Measurements from ENCODE around the gene CITED2.
"Not testable (repeated sequence)": the region's sequence is repeated elsewhere in the genome, so short reads cannot be mapped to it uniquely, and the experiment has no call there.

The CITED2 gene

DNA sequence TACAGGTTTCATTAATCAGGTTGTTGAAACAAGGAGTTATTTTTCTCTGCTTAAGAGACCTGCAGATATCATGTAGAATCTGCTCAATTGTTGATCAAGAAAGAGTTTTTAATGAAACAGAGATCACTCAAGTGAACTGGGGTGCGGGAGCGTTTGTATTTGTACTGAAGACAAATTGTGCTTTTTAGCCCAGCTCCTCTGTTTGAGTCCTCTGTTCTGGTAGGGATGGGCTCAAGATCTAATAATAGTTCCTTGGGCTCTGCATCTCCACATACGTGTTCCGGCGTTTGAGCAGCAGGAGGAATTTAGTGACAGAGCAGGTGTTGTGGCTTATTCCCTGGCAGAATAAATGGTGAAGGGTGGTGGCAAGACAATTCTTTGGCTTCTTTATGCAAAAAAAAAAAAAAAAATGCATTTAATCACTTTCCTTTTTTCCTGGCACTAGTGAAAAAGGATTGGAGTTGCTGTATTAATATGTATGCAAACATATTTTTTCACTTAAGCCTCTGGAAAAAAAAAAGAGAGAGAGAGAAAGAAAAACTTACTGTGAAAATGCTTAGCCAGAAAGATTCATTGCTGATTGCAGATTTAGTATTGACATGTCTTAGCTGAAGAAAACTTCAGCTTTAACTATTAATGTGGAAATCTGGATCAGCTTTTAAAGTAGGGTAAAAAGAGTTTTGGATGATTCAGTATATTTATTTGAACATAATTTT is 4.0 kb downstream of the CITED2 start:
- Histone ChIP-seq H3K9ac (peak overlapping the region; percentile 0 to 96 (median 45); a peak in 14 of 22 replicates), H3K9me3 (replicated peaks in 1 of 11) (no peaks in the 10 kb centered on the region), H3K4me3 (peak overlapping the region in 4 of 10 experiments; percentile 9 to 92 (median 22); a peak in 4 of 20 replicates), H3K4me1 (peaks cover 37 to 51% (median 48%) of the 10 kb centered on the region in 10 experiments), H3K27me3 (no peaks in the 10 kb centered on the region), H3K36me3 (peaks cover 0 to 24% (median 7%) of the 10 kb centered on the region in 11 experiments; a peak in 9 of 22 replicates), H4K20me1 (peaks cover 15 to 37% (median 31%) of the 10 kb centered on the region in 11 experiments; a peak in 18 of 22 replicates), H3K4me2 (peak overlapping the region; percentile 54 to 95 (median 84)), H3K27ac (peak overlapping the region in 7 of 11 experiments; percentile 3 to 43 (median 20); a peak in 8 of 22 replicates)
- TF ChIP-seq Cebpa-rat (IDR thresholded peaks at IDR 0.05), result no peak

- TF ChIP-seq Cebpa-rat (IDR thresholded peaks at IDR 0.05), result no peak
- peaks cover 37 to 51% (median 48%) of the 10 kb centered on the region in 10 experiments for H3K4me1 ChIP-seq
- H3K9me3 ChIP-seq (replicated peaks in 1 of 11), result no peaks in the 10 kb centered on the region
- peak overlapping the region in 7 of 11 experiments; percentile 3 to 43 (median 20); a peak in 7 of 22 replicates for H3K27ac ChIP-seq
- H3K4me3 ChIP-seq, result peak overlapping the region in 3 of 10 experiments; percentile 9 to 32 (median 11); a peak in 2 of 20 replicates
- no peaks in the 10 kb centered on the region for H3K27me3 ChIP-seq
- H3K9ac ChIP-seq, result peak overlapping the region in 10 of 11 experiments; percentile 0 to 60 (median 41); a peak in 11 of 22 replicates
- peak overlapping the region; percentile 54 to 95 (median 84) for H3K4me2 ChIP-seq
- peaks cover 0 to 24% (median 7%) of the 10 kb centered on the region in 11 experiments; a peak in 9 of 22 replicates for H3K36me3 ChIP-seq
- H4K20me1 ChIP-seq, result peaks cover 15 to 37% (median 31%) of the 10 kb centered on the region in 11 experiments; a peak in 18 of 22 replicates
Measured at GRCh38 chr6:139369568-139370282, 4.7 kb downstream of the CITED2 start.

DNA sequence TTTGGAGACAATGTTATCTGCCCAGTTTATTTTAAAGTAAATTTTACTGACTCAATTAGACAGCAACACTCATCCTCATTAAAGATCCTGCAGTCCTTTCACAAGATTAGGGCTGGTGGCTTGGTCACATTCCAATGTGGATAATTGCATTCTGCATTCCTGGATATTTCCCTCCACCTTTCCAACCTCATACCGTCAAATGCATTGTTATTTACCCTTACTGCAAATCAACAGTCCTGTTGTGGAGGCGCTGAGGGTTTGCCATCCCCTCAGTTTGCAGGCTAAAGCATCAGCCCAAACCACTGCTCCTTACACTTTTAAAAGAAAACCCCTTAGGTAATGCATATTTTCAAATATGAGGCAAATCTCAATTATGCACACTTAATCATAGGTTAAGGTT is 5.4 kb downstream of the CITED2 start:
- H3K27me3 ChIP-seq, result no peaks in the 10 kb centered on the region
- no peak overlapping the region for H3K4me3 ChIP-seq
- TF ChIP-seq Cebpa-rat (IDR thresholded peaks at IDR 0.05), result no peak
- peaks cover 37 to 52% (median 49%) of the 10 kb centered on the region in 10 experiments for H3K4me1 ChIP-seq
- no peak overlapping the region for H3K27ac ChIP-seq
- peaks cover 15 to 35% (median 29%) of the 10 kb centered on the region in 11 experiments; a peak in 18 of 22 replicates for H4K20me1 ChIP-seq
- H3K9me3 ChIP-seq (replicated peaks in 1 of 11), result no peaks in the 10 kb centered on the region
- peaks cover 0 to 24% (median 7%) of the 10 kb centered on the region in 11 experiments; a peak in 9 of 22 replicates for H3K36me3 ChIP-seq
- H3K9ac ChIP-seq, result peak overlapping the region in 1 of 11 experiments; percentile 20; a peak in 1 of 22 replicates
- H3K4me2 ChIP-seq, result peak overlapping the region in 8 of 11 experiments; percentile 37 to 95 (median 86); a peak in 12 of 22 replicates

DNA sequence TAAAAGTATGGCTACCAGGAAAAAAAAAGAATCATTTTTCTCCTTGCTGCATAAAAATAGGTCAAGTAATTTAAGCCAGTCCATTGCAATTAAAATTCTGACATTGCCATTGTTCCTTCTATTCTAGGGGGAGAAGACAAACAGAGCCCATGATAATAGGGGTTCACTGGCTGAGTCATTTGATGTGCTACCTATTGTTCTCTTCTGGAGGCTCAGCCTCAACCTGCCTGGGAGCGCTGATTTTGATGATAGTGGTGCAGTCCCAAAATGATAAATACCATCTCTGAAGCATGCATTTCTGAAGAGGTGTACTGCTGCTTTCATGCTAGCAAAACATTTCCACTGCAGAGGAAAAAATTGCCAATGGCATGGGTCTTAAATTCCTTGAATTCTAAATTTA is 5.8 kb downstream of the CITED2 start:
- Histone ChIP-seq H3K27ac (no peak overlapping the region), H3K4me3 (no peak overlapping the region), H3K9me3 (replicated peaks in 1 of 11) (no peaks in the 10 kb centered on the region), H3K9ac (no peak overlapping the region), H3K4me1 (peaks cover 37 to 54% (median 49%) of the 10 kb centered on the region in 10 experiments), H4K20me1 (peaks cover 12 to 31% (median 25%) of the 10 kb centered on the region in 11 experiments; a peak in 18 of 22 replicates), H3K36me3 (peaks cover 0 to 22% (median 7%) of the 10 kb centered on the region in 11 experiments; a peak in 9 of 22 replicates), H3K27me3 (no peaks in the 10 kb centered on the region), H3K4me2 (peak overlapping the region in 9 of 11 experiments; percentile 28 to 95 (median 74); a peak in 16 of 22 replicates)
- TF ChIP-seq Cebpa-rat (IDR thresholded peaks at IDR 0.05), result no peak

- H3K4me2 ChIP-seq, result peak overlapping the region; percentile 37 to 95 (median 74)
- no peak overlapping the region; a peak in 4 of 22 replicates for H3K27ac ChIP-seq
- H3K4me1 ChIP-seq, result peaks cover 40 to 62% (median 53%) of the 10 kb centered on the region in 10 experiments
- peak overlapping the region in 4 of 11 experiments; percentile 7 to 38 (median 34); a peak in 4 of 22 replicates for H3K9ac ChIP-seq
- peaks cover 5 to 23% (median 18%) of the 10 kb centered on the region in 11 experiments; a peak in 18 of 22 replicates for H4K20me1 ChIP-seq
- H3K9me3 ChIP-seq (replicated peaks in 1 of 11), result no peaks in the 10 kb centered on the region
- H3K4me3 ChIP-seq, result no peak overlapping the region
- TF ChIP-seq Cebpa-rat (IDR thresholded peaks at IDR 0.05), result no peak
- no peaks in the 10 kb centered on the region for H3K27me3 ChIP-seq
- peaks cover 0 to 14% (median 4%) of the 10 kb centered on the region in 11 experiments; a peak in 8 of 22 replicates for H3K36me3 ChIP-seq
Measured at GRCh38 chr6:139367810-139368351, 6.6 kb downstream of the CITED2 start.

- H3K4me3 ChIP-seq, result no peak overlapping the region
- H3K27me3 ChIP-seq, result no peaks in the 10 kb centered on the region
- TF ChIP-seq Cebpa-rat (IDR thresholded peaks at IDR 0.05), result no peak
- no peaks in the 10 kb centered on the region for H3K36me3 ChIP-seq
- peaks cover 0 to 7% (median 0%) of the 10 kb centered on the region in 11 experiments; a peak in 4 of 22 replicates for H3K9me3 ChIP-seq (replicated peaks in 1 of 11)
- H3K27ac ChIP-seq, result no peak overlapping the region
- no peak overlapping the region for H3K4me2 ChIP-seq
- 0 out of 22 replicates have a peak, but pooled peaks cover 0 to under 1% (median 0%) of the 10 kb centered on the region in 11 experiments for H4K20me1 ChIP-seq
- H3K9ac ChIP-seq, result no peak overlapping the region
- H3K4me1 ChIP-seq, result peaks cover 40 to 65% (median 53%) of the 10 kb centered on the region in 10 experiments
Measured at GRCh38 chr6:139364982-139365379, 9.5 kb downstream of the CITED2 start.

- no peaks in the 10 kb centered on the region for H3K27me3 ChIP-seq
- peaks cover 0 to 13% (median under 1%) of the 10 kb centered on the region in 11 experiments; a peak in 6 of 22 replicates for H3K9me3 ChIP-seq (replicated peaks in 1 of 11)
- no peak for TF ChIP-seq Cebpa-rat (IDR thresholded peaks at IDR 0.05)
- H4K20me1 ChIP-seq, result no peaks in the 10 kb centered on the region
- H3K4me1 ChIP-seq, result peaks cover 36 to 59% (median 48%) of the 10 kb centered on the region in 10 experiments
- no peak overlapping the region for H3K4me3 ChIP-seq
- no peak overlapping the region for H3K27ac ChIP-seq
- no peak overlapping the region for H3K9ac ChIP-seq
- no peak overlapping the region; a peak in 1 of 22 replicates for H3K4me2 ChIP-seq
- H3K36me3 ChIP-seq, result no peaks in the 10 kb centered on the region
Measured at GRCh38 chr6:139364302-139364981, 10.0 kb downstream of the CITED2 start.

- H3K4me3 ChIP-seq, H3K27me3 ChIP-seq, H3K36me3 ChIP-seq, H3K9ac ChIP-seq, H4K20me1 ChIP-seq, H3K27ac ChIP-seq: not testable (repeated sequence)
- Histone ChIP-seq H3K4me1 (peaks cover 36 to 53% (median 43%) of the 10 kb centered on the region in 10 experiments), H3K4me2 (peak overlapping the region in 1 of 11 experiments; percentile 60; a peak in 2 of 22 replicates), H3K9me3 (replicated peaks in 1 of 11) (peaks cover under 1 to 18% (median 5%) of the 10 kb centered on the region in 11 experiments; a peak in 12 of 22 replicates)
Measured at GRCh38 chr6:139363797-139364196, 10.7 kb downstream of the CITED2 start.

- H3K4me3 ChIP-seq, result not testable (repeated sequence)
Measured at GRCh38 chr6:139363123-139363522, 11.3 kb downstream of the CITED2 start.

More at GRCh38 chr6:139363123-139363522, 11.3 kb downstream of the CITED2 start:
- H3K4me1 ChIP-seq, result peaks cover 31 to 46% (median 36%) of the 10 kb centered on the region in 10 experiments
- H3K9me3 ChIP-seq (replicated peaks in 1 of 11), result peaks cover 5 to 24% (median 11%) of the 10 kb centered on the region in 11 experiments; a peak in 12 of 22 replicates
- H3K27ac ChIP-seq, result peak overlapping the region in 2 of 11 experiments; percentile 39 to 45; a peak in 2 of 22 replicates
- H3K27me3 ChIP-seq, H3K9ac ChIP-seq, H4K20me1 ChIP-seq, H3K36me3 ChIP-seq: not testable (repeated sequence)
- H3K4me2 ChIP-seq, result peak overlapping the region in 7 of 11 experiments; percentile 2 to 74 (median 60); a peak in 9 of 22 replicates

Measured in BLaER1 treated with 17β-estradiol and CSF1 and Interleukin-3, amounts not matched to agents 10 nM and 100 nM (cell line).